Astrocyte (in vitro differentiated cells and primary cell): ENCODE measurements around the gene SCYL1. TPM values are rescaled to one million over a fixed set of nuclear protein-coding genes. Genes with fewer than 3 reads are reported as not detected.

Experiments
- DNase-seq: peaks from one replicate; pipeline ENCODE4 v3.0.0-alpha.2; 2010; ENCODE audit warnings: low read depth
- FAIRE-seq: peaks from 2 replicates; lab custom pipeline; 2011; peaks lifted over from hg19 to GRCh38; lab: Jason Lieb, UNC
- H2AFZ ChIP-seq: 2 replicates; pipeline ENCODE4 v1.6.0; 2012; ENCODE audit warnings: low read depth, low read length, inconsistent platforms
- H3K27ac ChIP-seq: 2 replicates; pipeline ENCODE4 v1.5.1; 2011; ENCODE audit warnings: low read depth, low read length, inconsistent platforms
- H3K27me3 ChIP-seq: 2 replicates; pipeline ENCODE4 v1.6.0; 2011; ENCODE audit warnings: low read length, inconsistent platforms; ENCODE audit not compliant: insufficient read depth
- H3K36me3 ChIP-seq: 2 replicates; pipeline ENCODE4 v1.5.1; 2011; ENCODE audit warnings: low read length, inconsistent platforms; ENCODE audit not compliant: insufficient read depth
- H3K4me1 ChIP-seq: 2 replicates; pipeline ENCODE4 v1.5.1; 2011; ENCODE audit warnings: low read length, inconsistent platforms; ENCODE audit not compliant: insufficient read depth
- H3K4me2 ChIP-seq: 2 replicates; pipeline ENCODE4 v1.6.0; 2012; ENCODE audit warnings: low read length, inconsistent platforms
- H3K4me3 ChIP-seq: 2 replicates; pipeline ENCODE4 v1.5.1; 2011; ENCODE audit warnings: low read depth, mild to moderate bottlenecking, low read length, inconsistent platforms; ENCODE audit not compliant: insufficient read depth
- H3K79me2 ChIP-seq: 2 replicates; pipeline ENCODE4 v1.6.0; 2012; ENCODE audit warnings: mild to moderate bottlenecking, low read length, inconsistent platforms; ENCODE audit not compliant: insufficient read depth
- H3K9ac ChIP-seq: 2 replicates; pipeline ENCODE4 v1.6.0; 2012; ENCODE audit warnings: mild to moderate bottlenecking, low read length, inconsistent platforms
- H3K9me3 ChIP-seq: 2 replicates; pipeline ENCODE4 v1.5.1; 2012; ENCODE audit warnings: low read depth, mild to moderate bottlenecking, low read length, inconsistent platforms; ENCODE audit not compliant: insufficient read depth
- H4K20me1 ChIP-seq: 2 replicates; pipeline ENCODE4 v1.6.0; 2012; ENCODE audit warnings: low read length, inconsistent platforms; ENCODE audit not compliant: insufficient read depth
- H3K27ac Mint-ChIP-seq: one replicate; pipeline ENCODE4 v1.8.0; 2021; ENCODE audit warnings: mild to moderate bottlenecking, mixed read lengths; ENCODE audit not compliant: unreplicated experiment
- H3K27me3 Mint-ChIP-seq: one replicate; pipeline ENCODE4 v1.8.0; 2021; ENCODE audit warnings: low read depth, mixed read lengths; ENCODE audit not compliant: unreplicated experiment
- H3K36me3 Mint-ChIP-seq: one replicate; pipeline ENCODE4 v1.8.0; 2021; ENCODE audit warnings: low read depth, mixed read lengths; ENCODE audit not compliant: unreplicated experiment
- H3K4me1 Mint-ChIP-seq: one replicate; pipeline ENCODE4 v1.8.0; 2021; ENCODE audit warnings: low read depth, mixed read lengths; ENCODE audit not compliant: unreplicated experiment
- H3K4me3 Mint-ChIP-seq: one replicate; pipeline ENCODE4 v1.8.0; 2021; ENCODE audit warnings: mild to moderate bottlenecking, moderate library complexity, mixed read lengths; ENCODE audit not compliant: unreplicated experiment
- H3K9me3 Mint-ChIP-seq: one replicate; pipeline ENCODE4 v1.8.0; 2021; ENCODE audit warnings: mild to moderate bottlenecking, mixed read lengths; ENCODE audit not compliant: unreplicated experiment
- EZH2 ChIP-seq: IDR thresholded peaks from 2 replicates; pipeline ENCODE4 v1.6.1; 2012; ENCODE audit warnings: mild to moderate bottlenecking, low read length, inconsistent platforms; ENCODE audit not compliant: insufficient read depth
- total RNA-seq: library from RNA; stranded (reverse); gene quantifications from 2 replicates; pipeline ENCODE4 v1.2.1, GENCODE V29; 2021
- TF ChIP-seq, protein P1 (sequence below): IDR thresholded peaks from 2 replicates; pipeline ENCODE4 v1.5.1; 2011; ENCODE audit warnings: low read depth, mild to moderate bottlenecking, inconsistent platforms, low read length, moderate library complexity; ENCODE audit not compliant: insufficient read depth

Gene SCYL1
- total RNA-seq, 1 donor from 2014 or later = 106 TPM

DNA sequence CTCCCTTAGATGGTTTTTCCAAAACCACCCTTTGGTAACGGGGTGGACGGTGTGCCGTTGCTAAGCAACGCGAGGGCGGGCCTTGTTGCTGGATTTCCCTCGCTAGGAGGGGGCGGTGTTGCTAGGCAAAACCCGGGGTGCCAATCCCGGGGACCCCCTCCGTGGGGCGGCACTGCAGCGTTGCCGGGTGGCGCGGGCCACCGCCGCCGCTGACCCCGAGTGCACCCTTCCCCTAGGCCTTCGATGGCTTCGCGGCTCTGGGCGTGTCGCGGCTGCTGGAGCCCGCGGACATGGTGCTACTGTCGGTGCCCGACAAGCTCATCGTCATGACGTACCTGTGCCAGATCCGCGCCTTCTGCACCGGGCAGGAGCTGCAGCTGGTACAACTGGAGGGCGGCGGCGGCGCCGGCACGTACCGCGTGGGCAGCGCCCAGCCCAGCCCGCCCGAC lies 59.9 kb downstream of the SCYL1 start:
- Histone ChIP-seq H3K4me2 (peak overlapping the region; percentile 48), H3K9ac (no peak overlapping the region), H3K79me2 (no peaks in the 10 kb centered on the region), H4K20me1 (peaks cover 45% of the 10 kb centered on the region), H2AFZ (no peak overlapping the region), H3K27ac (no peak overlapping the region), H3K4me3 (no peak overlapping the region), H3K9me3 (no peaks in the 10 kb centered on the region), H3K36me3 (no peaks in the 10 kb centered on the region), H3K27me3 (peaks cover 5% of the 10 kb centered on the region), H3K4me1 (peaks cover 7% of the 10 kb centered on the region)
- Mint-ChIP-seq H3K9me3 (peaks cover 3% of the 10 kb centered on the region), H3K36me3 (peaks cover 15% of the 10 kb centered on the region), H3K4me3 (no peak overlapping the region), H3K27me3 (peaks cover 44% of the 10 kb centered on the region), H3K27ac (no peak overlapping the region), H3K4me1 (peaks cover 6% of the 10 kb centered on the region)
- DNase-seq (no peak), FAIRE-seq (no peak)
- TF ChIP-seq, protein P1, sequence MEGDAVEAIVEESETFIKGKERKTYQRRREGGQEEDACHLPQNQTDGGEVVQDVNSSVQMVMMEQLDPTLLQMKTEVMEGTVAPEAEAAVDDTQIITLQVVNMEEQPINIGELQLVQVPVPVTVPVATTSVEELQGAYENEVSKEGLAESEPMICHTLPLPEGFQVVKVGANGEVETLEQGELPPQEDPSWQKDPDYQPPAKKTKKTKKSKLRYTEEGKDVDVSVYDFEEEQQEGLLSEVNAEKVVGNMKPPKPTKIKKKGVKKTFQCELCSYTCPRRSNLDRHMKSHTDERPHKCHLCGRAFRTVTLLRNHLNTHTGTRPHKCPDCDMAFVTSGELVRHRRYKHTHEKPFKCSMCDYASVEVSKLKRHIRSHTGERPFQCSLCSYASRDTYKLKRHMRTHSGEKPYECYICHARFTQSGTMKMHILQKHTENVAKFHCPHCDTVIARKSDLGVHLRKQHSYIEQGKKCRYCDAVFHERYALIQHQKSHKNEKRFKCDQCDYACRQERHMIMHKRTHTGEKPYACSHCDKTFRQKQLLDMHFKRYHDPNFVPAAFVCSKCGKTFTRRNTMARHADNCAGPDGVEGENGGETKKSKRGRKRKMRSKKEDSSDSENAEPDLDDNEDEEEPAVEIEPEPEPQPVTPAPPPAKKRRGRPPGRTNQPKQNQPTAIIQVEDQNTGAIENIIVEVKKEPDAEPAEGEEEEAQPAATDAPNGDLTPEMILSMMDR = no peak
- no peak for TF ChIP-seq EZH2

DNA sequence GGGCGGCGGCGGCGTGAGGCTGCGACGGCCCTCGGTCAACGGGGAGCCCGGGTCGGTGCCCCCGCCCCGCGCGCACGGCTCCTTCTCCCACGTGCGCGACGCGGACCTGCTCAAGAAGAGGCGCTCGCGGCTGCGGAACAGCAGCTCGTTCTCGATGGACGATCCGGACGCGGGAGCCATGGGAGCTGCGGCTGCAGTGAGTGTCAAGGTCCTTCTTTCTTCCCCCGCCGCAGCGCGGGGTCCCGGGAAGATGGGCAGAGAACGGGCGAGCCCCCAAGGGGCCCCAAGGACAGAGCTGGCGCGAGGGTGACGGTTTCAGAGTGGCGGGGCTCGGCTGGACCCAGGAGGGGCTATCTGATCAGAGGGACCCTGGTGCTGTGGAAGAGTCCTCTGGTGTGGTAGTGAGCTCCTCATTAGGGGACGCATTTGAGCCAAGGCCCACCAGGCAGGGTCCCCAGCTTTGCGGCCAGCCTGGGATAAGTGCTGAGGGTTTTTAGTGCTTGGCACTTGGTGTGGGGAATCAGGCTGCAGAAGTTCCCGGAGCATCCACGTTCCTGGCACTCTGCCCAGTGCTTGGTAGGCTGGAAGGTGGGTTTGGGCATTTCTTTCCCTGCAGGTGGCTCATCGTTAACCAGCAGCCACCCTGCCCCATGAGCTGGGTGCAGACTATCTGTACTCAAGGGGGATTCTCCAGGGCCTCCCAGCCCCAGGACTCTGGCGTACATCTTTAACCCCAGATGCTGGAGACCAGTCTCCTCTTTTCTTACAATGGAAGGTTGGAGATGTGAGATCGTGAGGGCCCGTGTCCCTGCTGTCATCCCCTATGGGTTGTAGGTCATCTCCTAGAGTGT lies 60.7 kb downstream of the SCYL1 start:
- Mint-ChIP-seq H3K4me1 (peaks cover 6% of the 10 kb centered on the region), H3K9me3 (peaks cover 3% of the 10 kb centered on the region)

More for the DNA sequence above, 60.7 kb downstream of the SCYL1 start:
- no peak overlapping the region for H3K4me3 ChIP-seq
- H3K9ac ChIP-seq = no peak overlapping the region
- FAIRE-seq (no peak), DNase-seq (no peak)
- Mint-ChIP-seq H3K27me3 (peaks cover 46% of the 10 kb centered on the region), H3K27ac (no peak overlapping the region), H3K36me3 (peaks cover 11% of the 10 kb centered on the region), H3K4me3 (no peak overlapping the region)
- H3K9me3 ChIP-seq = no peaks in the 10 kb centered on the region
- peaks cover 7% of the 10 kb centered on the region for H3K4me1 ChIP-seq
- no peaks in the 10 kb centered on the region for H3K79me2 ChIP-seq
- TF ChIP-seq EZH2 = no peak
- TF ChIP-seq, protein P1 = no peak
- peaks cover 38% of the 10 kb centered on the region for H4K20me1 ChIP-seq
- H2AFZ ChIP-seq = no peak overlapping the region
- no peak overlapping the region for H3K27ac ChIP-seq
- H3K27me3 ChIP-seq = peaks cover 5% of the 10 kb centered on the region
- H3K36me3 ChIP-seq = no peaks in the 10 kb centered on the region
- H3K4me2 ChIP-seq = no peak overlapping the region
